Ovary (tissue), 9 donors: Measurements from ENCODE around the gene ARHGDIA. TPM values are rescaled to one million over a fixed set of nuclear protein-coding genes. Genes with fewer than 3 reads are reported as not detected.

Experiments used
- DNase-seq, 5 donors: peaks; one replicate each; pipeline ENCODE4 v3.0.0-alpha.2; 2019 to 2020
- H3K27ac ChIP-seq, 2 donors: fragments of 200-600 bp; one replicate each; pipeline versions ENCODE4 v1.5.1 to v1.8.0; 2019 to 2022
- H3K27me3 ChIP-seq: fragments of 200-600 bp; one replicate; pipeline ENCODE4 v1.8.0; 2022
- H3K36me3 ChIP-seq: fragments of 200-600 bp; sonication (generic); one replicate; pipeline ENCODE4 v1.5.1; 2019
- H3K4me1 ChIP-seq: one replicate; pipeline ENCODE4 v1.8.1; 2013; ENCODE audit warnings: mild to moderate bottlenecking, moderate library complexity; ENCODE audit not compliant: insufficient read depth
- H3K4me3 ChIP-seq: fragments of 200-600 bp; sonication (generic); one replicate; pipeline ENCODE4 v1.5.1; 2017
- H3K9me3 ChIP-seq, 2 donors: fragments of 200-600 bp in 1 of 2; sonication (generic) in 1 of 2; one replicate each; pipeline versions ENCODE4 v1.5.1 to v1.8.1; 2013 to 2019; ENCODE audit warnings: mild to moderate bottlenecking in 1 of 2, moderate library complexity in 1 of 2
- EP300 ChIP-seq: sonication (generic); formaldehyde crosslinking; IDR thresholded peaks from one replicate; pipeline ENCODE4 v1.6.1; 2017; ENCODE audit warnings: antibody characterized with exemption
- POLR2A ChIP-seq: fragments of 450-650 bp; IDR thresholded peaks from one replicate; pipeline ENCODE4 v1.6.1; 2017; ENCODE audit warnings: antibody characterized with exemption, mild to moderate bottlenecking, moderate library complexity
- WGBS, 3 donors: extraction: QIAGEN DNeasy Blood & Tissue Kit in 1 of 3; methylation state at CpG; one replicate each; pipeline versions ENCODE4 v1.1.5 to v1.1.7; 2013 to 2017; 5-methylcytosine and 5-hydroxymethylcytosine counted together
- intact Hi-C, 4 donors: fragments of 100-400 bp; cut with DNase I; formaldehyde crosslinking; loops; one replicate each; pipeline versions ENCODE4 v1.11.0 to v1.15.1; 2022 to 2023
- polyA plus RNA-seq, 2 donors: library from polyadenylated mRNA; stranded (reverse); fragments of 200-250 nt in 1 of 2; fragments of 350-450 nt in 1 of 2; fragmentation: Illumina TruSeq in 1 of 2; extraction: RNeasy Lipid Tissue Mini Kit (QIAGEN cat#74804) in 1 of 2; gene quantifications; one replicate each; pipeline ENCODE4 v1.2.3, GENCODE V29; 2013 to 2014
- total RNA-seq, 7 donors: library from RNA; depleted of rRNA in 2 of 7; stranded (reverse); fragments of >200 nt in 2 of 7; fragmentation: NEBNext Ultra II Directional in 3 of 7; extraction: Animal tissue kit (Norgen Biotek cat#: 25700) in 3 of 7; gene quantifications; one replicate each; pipeline versions ENCODE4 v1.1.0 to v1.2.4, GENCODE V29; 2016 to 2023
- TF ChIP-seq, protein P1 (sequence below), 3 donors: fragments of 450-650 bp in 2 of 3; fragments of 200-600 bp in 1 of 3; IDR thresholded peaks; one replicate each; pipeline versions ENCODE4 v1.5.1 to v1.8.0; 2016 to 2022; ENCODE audit warnings: antibody characterized with exemption in 3 of 3, mild to moderate bottlenecking in 1 of 3
- donor health status: DM: no; HTN: no; CAD: no; lungs with moderate emphysema.
- donor health status: DM: no; HTN: no; CAD: no.
- donor health status: Bipolar disorder and iron deficiency.
- donor health status: DM: yes; HTN: yes; CAD: no.
- donor health status: DM: no; HTN: no; CAD: no.
- donor health status: DM: yes; HTN: yes; CAD: no.

Gene ARHGDIA
- total and polyA plus RNA-seq, 9 donors: 52.0 to 455 (median 293) TPM

DNA sequence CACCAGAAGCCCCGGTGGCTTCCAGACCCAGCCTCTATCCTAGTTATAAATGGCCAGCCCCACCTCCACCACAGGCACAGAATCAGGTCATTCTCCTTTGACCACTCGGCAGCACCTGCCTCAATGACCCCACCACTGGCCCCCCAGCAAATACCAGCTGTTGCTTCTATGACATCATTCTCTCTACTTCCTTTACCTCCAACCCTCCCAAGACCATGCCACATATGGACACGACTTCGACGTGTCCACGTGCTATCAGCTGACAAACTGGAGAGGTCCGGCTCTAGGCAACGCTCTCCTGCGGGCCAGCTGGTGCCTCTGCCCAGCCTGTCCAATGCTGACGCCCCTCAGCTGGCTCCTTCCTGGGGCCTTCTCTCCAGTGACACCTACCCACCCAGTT, 14.3 kb upstream of the ARHGDIA start:
- no peak overlapping the region for H3K27ac ChIP-seq
- H3K27me3 ChIP-seq: no peaks in the 10 kb centered on the region
- H3K4me3 ChIP-seq: no peak overlapping the region
- intact Hi-C loops: no loop called here
- H3K9me3 ChIP-seq: no peaks in the 10 kb centered on the region
- no peak for TF ChIP-seq POLR2A
- TF ChIP-seq EP300: no peak
- TF ChIP-seq, protein P1, sequence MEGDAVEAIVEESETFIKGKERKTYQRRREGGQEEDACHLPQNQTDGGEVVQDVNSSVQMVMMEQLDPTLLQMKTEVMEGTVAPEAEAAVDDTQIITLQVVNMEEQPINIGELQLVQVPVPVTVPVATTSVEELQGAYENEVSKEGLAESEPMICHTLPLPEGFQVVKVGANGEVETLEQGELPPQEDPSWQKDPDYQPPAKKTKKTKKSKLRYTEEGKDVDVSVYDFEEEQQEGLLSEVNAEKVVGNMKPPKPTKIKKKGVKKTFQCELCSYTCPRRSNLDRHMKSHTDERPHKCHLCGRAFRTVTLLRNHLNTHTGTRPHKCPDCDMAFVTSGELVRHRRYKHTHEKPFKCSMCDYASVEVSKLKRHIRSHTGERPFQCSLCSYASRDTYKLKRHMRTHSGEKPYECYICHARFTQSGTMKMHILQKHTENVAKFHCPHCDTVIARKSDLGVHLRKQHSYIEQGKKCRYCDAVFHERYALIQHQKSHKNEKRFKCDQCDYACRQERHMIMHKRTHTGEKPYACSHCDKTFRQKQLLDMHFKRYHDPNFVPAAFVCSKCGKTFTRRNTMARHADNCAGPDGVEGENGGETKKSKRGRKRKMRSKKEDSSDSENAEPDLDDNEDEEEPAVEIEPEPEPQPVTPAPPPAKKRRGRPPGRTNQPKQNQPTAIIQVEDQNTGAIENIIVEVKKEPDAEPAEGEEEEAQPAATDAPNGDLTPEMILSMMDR (IDR thresholded peaks at IDR 0.05): no peak
- DNase-seq: no peak
- H3K36me3 ChIP-seq: no peaks in the 10 kb centered on the region
- 62 to 71% (median 71%) methylated on average over 10 of the region's 10 CpGs for WGBS, 3 donors
- peaks cover 2% of the 10 kb centered on the region for H3K4me1 ChIP-seq

DNA sequence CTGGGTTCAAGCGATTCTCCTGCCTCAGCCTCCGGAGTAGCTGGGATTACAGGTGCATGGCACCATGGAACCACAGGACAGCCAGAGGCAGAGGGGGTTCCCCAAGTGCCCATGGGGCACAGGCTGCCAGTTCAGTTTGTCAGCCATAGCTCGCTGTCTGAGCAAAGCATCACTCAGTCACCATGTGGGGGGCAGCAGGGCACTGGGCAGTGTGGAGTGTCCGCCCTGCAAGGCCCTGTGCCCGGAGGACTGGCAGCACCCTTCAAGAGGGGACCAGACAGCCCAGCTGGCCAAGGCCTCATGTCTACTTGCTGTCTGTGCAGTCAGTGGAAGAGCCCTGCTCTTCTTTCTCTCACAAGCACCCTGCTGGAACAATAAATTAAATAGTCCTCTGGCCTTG, 13.8 kb upstream of the ARHGDIA start:
- Histone ChIP-seq H3K4me1 (no peaks in the 10 kb centered on the region), H3K36me3 (no peaks in the 10 kb centered on the region), H3K4me3 (no peak overlapping the region), H3K9me3 (no peaks in the 10 kb centered on the region), H3K27me3 (no peaks in the 10 kb centered on the region), H3K27ac (no peak overlapping the region)
- no peak for TF ChIP-seq POLR2A
- no peak for TF ChIP-seq EP300
- TF ChIP-seq, protein P1 (IDR thresholded peaks at IDR 0.05): no peak
- intact Hi-C loops: no loop called here
- 86 to 93% (median 90%) methylated on average over 5 of the region's 5 CpGs for WGBS, 3 donors
- DNase-seq: no peak

DNA sequence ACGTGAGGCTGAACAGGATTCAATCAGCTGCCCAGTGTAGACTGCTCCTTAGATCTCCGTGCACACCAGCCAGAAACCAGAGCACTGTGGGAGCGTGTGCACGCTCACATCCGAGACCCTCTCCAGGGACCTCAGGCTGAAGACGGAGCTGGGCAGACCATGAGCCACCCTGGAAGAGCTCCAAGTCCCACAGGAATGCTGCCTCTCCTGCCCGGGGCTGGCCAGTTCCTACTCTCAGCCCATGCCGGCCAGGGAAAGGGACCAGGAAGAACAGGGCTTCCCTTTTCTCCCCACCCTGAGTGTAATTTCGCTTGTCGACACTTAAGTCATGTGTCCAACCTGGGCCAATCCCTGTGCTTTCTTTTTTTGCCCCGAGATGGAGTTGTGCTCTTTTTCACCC, 13.4 kb upstream of the ARHGDIA start:
- 59 to 64% (median 62%) methylated on average over 11 of the region's 11 CpGs for WGBS, 3 donors
- TF ChIP-seq EP300 (no peak), POLR2A (no peak)
- TF ChIP-seq, protein P1 (IDR thresholded peaks at IDR 0.05): no peak
- DNase-seq: no peak
- no peak overlapping the region for H3K27ac ChIP-seq
- H3K4me3 ChIP-seq: no peak overlapping the region
- H3K4me1 ChIP-seq: no peaks in the 10 kb centered on the region
- no peaks in the 10 kb centered on the region for H3K9me3 ChIP-seq
- intact Hi-C loops: no loop called here
- no peaks in the 10 kb centered on the region for H3K36me3 ChIP-seq
- no peaks in the 10 kb centered on the region for H3K27me3 ChIP-seq

DNA sequence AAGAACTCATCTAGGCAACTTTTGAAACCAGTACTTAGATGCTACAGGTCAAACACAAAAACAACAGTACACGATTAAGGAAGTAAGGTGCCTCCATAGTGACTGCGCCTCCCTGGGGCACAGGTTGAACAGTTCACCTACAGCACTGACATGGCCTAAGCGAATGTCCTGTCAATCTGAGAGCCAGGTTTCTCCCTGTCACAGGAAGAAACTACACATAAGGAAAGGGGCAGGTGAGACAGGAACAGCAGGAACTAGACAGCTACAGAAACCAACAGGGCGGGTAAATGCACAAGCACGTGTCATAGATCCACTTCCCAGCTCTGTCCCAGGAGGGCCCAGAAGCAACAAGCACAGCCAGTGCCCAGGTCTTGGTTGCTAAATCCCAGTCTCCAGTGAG, 8.0 kb upstream of the ARHGDIA start:
- Histone ChIP-seq H3K4me1 (no peaks in the 10 kb centered on the region), H3K9me3 (no peaks in the 10 kb centered on the region), H3K36me3 (no peaks in the 10 kb centered on the region), H3K27me3 (no peaks in the 10 kb centered on the region), H3K27ac (no peak overlapping the region), H3K4me3 (no peak overlapping the region)
- 91% methylated on average over 5 of the region's 5 CpGs for WGBS, 3 donors
- DNase-seq: no peak
- intact Hi-C loops: no loop called here
- no peak for TF ChIP-seq POLR2A
- TF ChIP-seq EP300: no peak
- TF ChIP-seq, protein P1 (IDR thresholded peaks at IDR 0.05): no peak

DNA sequence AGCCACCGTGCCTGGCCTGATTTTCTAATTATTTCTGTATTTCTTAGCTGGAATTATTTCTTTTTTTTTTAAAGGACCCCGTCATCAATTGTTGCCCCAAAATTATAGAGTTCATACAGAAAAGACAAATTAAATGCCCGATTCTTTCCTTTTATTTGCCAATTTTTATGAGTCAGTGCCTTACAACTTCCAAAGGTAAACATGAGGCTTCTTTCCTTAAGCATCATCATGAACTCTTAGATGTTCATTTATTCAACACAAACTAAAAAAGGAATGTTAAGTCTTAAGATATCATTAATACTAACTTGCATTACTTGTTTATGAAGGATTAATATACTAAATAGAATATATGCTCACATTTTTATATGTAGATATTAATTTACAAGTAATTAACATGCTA, 7.2 kb upstream of the ARHGDIA start:
- no peaks in the 10 kb centered on the region for H3K27me3 ChIP-seq
- intact Hi-C loops: no loop called here
- no peak overlapping the region for H3K27ac ChIP-seq

More for the DNA sequence above, 7.2 kb upstream of the ARHGDIA start:
- no peaks in the 10 kb centered on the region for H3K4me1 ChIP-seq
- TF ChIP-seq EP300: no peak
- TF ChIP-seq, protein P1 (IDR thresholded peaks at IDR 0.05): no peak
- no peak for TF ChIP-seq POLR2A
- no peak overlapping the region for H3K4me3 ChIP-seq
- no peak for DNase-seq
- no peaks in the 10 kb centered on the region for H3K36me3 ChIP-seq
- H3K9me3 ChIP-seq: no peaks in the 10 kb centered on the region
- WGBS, 3 donors: 86 to 93% (median 88%) methylated on average over 3 of the region's 3 CpGs
